WERI-Rb-1 (cell line): ENCODE data around the gene SCN11A.

Experiments
- DNase-seq: peaks from one replicate; pipeline ENCODE4 v3.0.0-alpha.2; 2020
- H3K27ac ChIP-seq: fragments of 250-450 bp; sonication (Bioruptor Pico); 2 replicates; pipeline ENCODE4 v1.5.1; 2020; ENCODE audit warnings: mild to moderate bottlenecking, moderate library complexity
- H3K27me3 ChIP-seq: fragments of 250-450 bp; sonication (Bioruptor Pico); 2 replicates; pipeline ENCODE4 v1.5.1; 2021; ENCODE audit warnings: mild to moderate bottlenecking, low read depth, moderate library complexity; ENCODE audit not compliant: insufficient read depth, severe bottlenecking
- H3K36me3 ChIP-seq: fragments of 250-450 bp; sonication (Bioruptor Pico); 2 replicates; pipeline ENCODE4 v1.5.1; 2020; ENCODE audit warnings: mild to moderate bottlenecking, moderate library complexity
- H3K4me3 ChIP-seq: 2 replicates; pipeline ENCODE4 v1.5.1; 2011; ENCODE audit warnings: low read depth, mild to moderate bottlenecking, control low read depth, low read length
- H3K9me3 ChIP-seq: fragments of 250-450 bp; sonication (Bioruptor Pico); 2 replicates; pipeline ENCODE4 v1.5.1; 2021; ENCODE audit warnings: mild to moderate bottlenecking, moderate library complexity; ENCODE audit not compliant: severe bottlenecking
- CTCF ChIP-seq: IDR thresholded peaks from 2 replicates; pipeline ENCODE4 v1.5.1; 2011; ENCODE audit warnings: low read depth, mild to moderate bottlenecking, control low read depth, inconsistent platforms, low read length

Gene SCN11A

DNA sequence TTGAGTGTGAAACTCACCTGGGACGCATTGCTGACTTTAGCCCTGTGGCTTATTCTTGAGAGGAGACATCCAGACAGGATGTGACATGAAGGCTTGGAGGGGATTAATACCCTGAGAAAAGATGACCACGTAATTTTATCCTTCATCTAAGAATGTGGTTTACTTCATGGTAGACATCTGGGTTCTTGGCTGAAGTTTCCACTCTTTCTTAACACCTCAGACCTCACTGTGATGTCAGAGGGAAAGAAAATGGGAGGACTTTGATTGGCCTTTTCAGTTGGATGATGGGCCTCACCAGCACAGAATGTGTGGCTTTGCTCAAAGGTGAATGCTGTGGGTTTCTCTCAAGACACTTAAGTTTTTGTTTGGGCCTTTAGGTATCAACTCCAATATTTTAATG, 39.2 kb upstream of the SCN11A start:
- H3K27ac ChIP-seq, result no peak overlapping the region
- peaks cover 78% of the 10 kb centered on the region for H3K36me3 ChIP-seq
- H3K4me3 ChIP-seq, result no peak overlapping the region
- no peaks in the 10 kb centered on the region for H3K27me3 ChIP-seq
- TF ChIP-seq CTCF, result no peak
- H3K9me3 ChIP-seq, result no peaks in the 10 kb centered on the region
- DNase-seq, result no peak

GRCh38 chr3:39088889-39089288, 37.1 kb upstream of the SCN11A start:
- no peak for DNase-seq
- H3K36me3 ChIP-seq, result peaks cover 70% of the 10 kb centered on the region
- no peak overlapping the region for H3K4me3 ChIP-seq
- TF ChIP-seq CTCF, result no peak
- no peak overlapping the region for H3K27ac ChIP-seq
- H3K9me3 ChIP-seq, result no peaks in the 10 kb centered on the region
- no peaks in the 10 kb centered on the region for H3K27me3 ChIP-seq

DNA sequence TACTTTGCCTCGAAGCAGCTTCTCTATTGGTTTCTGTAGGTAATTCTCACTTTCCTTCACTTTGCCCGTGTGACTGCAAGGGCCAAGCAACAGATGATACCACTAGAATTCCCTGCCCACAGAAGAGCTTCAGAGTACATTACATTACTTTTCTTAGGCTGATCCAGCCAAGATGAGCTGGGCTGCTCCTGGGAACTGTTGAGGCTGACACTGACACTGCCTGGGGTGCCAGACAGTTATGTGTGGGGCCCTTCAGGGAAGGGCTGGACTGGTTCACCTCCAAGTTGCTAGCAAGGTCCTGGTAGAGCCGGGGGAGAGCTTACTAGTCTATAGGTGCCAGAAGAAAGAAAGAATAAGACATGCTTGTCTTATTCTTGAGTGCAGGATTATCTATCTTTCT, 36.7 kb upstream of the SCN11A start:
- H3K36me3 ChIP-seq, result peaks cover 66% of the 10 kb centered on the region
- H3K4me3 ChIP-seq, result no peak overlapping the region
- no peak overlapping the region for H3K27ac ChIP-seq
- no peak for TF ChIP-seq CTCF
- no peaks in the 10 kb centered on the region for H3K27me3 ChIP-seq
- H3K9me3 ChIP-seq, result no peaks in the 10 kb centered on the region
- no peak for DNase-seq

DNA sequence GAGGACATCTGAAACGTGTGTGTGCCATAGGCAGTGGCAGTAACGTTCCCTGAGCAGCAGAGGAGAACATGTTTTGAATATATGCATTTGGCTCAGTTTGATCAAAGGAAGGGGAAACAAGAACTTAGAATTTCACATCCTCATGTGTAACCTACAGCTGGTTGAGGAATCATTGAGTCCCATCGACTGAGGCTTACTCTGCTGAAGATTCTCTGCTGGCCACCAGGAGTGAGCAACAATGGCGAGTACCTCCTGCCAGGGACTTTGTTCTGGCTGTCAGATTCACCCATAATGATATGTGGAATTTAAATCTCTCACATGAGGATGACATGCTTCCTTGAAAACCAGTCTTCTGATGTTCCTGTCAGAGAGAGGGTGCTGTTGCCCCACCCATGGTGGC, 34.4 kb upstream of the SCN11A start:
- no peaks in the 10 kb centered on the region for H3K27me3 ChIP-seq
- no peak for DNase-seq
- no peak for TF ChIP-seq CTCF
- H3K9me3 ChIP-seq, result no peaks in the 10 kb centered on the region
- no peak overlapping the region for H3K27ac ChIP-seq
- H3K4me3 ChIP-seq, result no peak overlapping the region
- H3K36me3 ChIP-seq, result peaks cover 48% of the 10 kb centered on the region

DNA sequence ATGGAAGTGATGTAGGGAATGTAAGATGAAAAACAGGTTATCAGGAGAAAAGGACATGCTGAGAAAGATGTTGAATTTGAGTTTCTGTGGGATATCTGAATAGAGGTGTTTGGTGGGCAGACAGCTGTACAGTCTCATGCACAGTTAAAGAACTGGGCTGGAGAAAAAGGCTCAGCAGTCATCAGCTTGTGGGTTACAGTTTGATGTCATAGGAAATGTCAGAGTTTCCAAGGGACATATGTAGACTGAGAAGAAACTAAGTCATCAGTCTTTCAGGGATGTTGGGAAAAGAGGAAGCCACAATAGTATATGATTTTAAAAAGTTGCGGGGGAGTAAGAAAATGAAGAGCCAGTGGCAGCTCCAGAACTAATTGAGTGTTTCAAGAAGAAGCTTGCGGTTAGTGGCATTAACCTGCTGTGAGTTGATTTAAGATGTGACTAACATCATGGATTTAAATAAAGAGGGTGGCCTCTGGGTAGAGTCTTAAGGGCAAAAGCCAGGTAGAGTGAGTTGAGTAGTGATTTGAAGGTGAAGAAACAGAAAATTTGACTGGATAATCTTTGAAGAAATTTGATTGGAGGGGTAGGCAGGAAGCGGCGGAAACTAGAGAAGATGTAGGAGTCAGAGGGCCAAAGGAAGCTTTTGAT, 31.0 kb upstream of the SCN11A start:
- DNase-seq, result no peak
- H3K27ac ChIP-seq, result no peak overlapping the region
- no peak for TF ChIP-seq CTCF
- no peaks in the 10 kb centered on the region for H3K27me3 ChIP-seq
- H3K4me3 ChIP-seq, result no peak overlapping the region
- peaks cover 39% of the 10 kb centered on the region for H3K36me3 ChIP-seq
- H3K9me3 ChIP-seq, result no peaks in the 10 kb centered on the region

DNA sequence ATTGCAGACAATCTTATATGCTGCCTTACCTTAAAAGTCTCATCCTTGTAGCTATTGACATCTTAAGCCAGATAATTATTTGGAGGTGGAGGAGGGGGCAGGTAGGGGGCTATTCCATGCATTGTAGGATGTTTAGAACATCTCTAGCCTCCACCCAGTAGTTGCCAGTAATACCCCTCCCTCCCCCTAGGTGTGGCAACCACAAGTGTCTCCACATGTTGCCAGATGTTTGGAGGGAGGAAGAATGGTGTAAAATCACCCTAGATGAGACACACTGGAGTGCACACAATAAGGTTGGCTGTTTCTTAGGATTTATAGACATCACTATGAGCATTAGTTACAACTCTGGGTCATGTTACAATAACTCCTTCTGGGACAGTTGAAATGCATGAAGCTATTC, 28.3 kb upstream of the SCN11A start:
- no peak overlapping the region for H3K27ac ChIP-seq
- peaks cover 46% of the 10 kb centered on the region for H3K36me3 ChIP-seq
- TF ChIP-seq CTCF, result no peak
- H3K27me3 ChIP-seq, result no peaks in the 10 kb centered on the region
- no peaks in the 10 kb centered on the region for H3K9me3 ChIP-seq
- H3K4me3 ChIP-seq, result no peak overlapping the region
- DNase-seq, result no peak
